Calu3 (cell line): ENCODE results near the gene FPR2. TPM values are rescaled to one million over a fixed set of nuclear protein-coding genes. Genes with fewer than 3 reads are reported as not detected.

Experiments used
- BruUV-seq: library from RNA; stranded (reverse); fragments of 400-500 nt; replicated peaks from 2 replicates; lab custom pipeline; 2021; lab: Mats Ljungman, UMichigan
- CTCF ChIA-PET: fragments of 300-600 bp; sonication (Branson Sonifier 250); formaldehyde crosslinking; loops from one replicate; lab custom pipeline; 2022; ENCODE audit warnings: antibody characterized with exemption; lab: Charles Lee
- DNase-seq: peaks from one replicate; pipeline ENCODE4 v3.0.0; 2022
- H3K27ac Mint-ChIP-seq: one replicate; pipeline ENCODE4 v1.8.0; 2022; ENCODE audit warnings: mixed read lengths; ENCODE audit not compliant: unreplicated experiment
- H3K27me3 Mint-ChIP-seq: one replicate; pipeline ENCODE4 v1.8.0; 2022; ENCODE audit warnings: mixed read lengths; ENCODE audit not compliant: unreplicated experiment
- H3K36me3 Mint-ChIP-seq: one replicate; pipeline ENCODE4 v1.8.0; 2022; ENCODE audit warnings: mild to moderate bottlenecking, moderate library complexity, mixed read lengths; ENCODE audit not compliant: insufficient read depth, unreplicated experiment
- H3K4me1 Mint-ChIP-seq: one replicate; pipeline ENCODE4 v1.8.0; 2022; ENCODE audit warnings: mild to moderate bottlenecking, low read depth, mixed read lengths; ENCODE audit not compliant: unreplicated experiment
- H3K4me3 Mint-ChIP-seq: one replicate; pipeline ENCODE4 v1.8.0; 2022; ENCODE audit warnings: mild to moderate bottlenecking, low read depth, moderate library complexity, mixed read lengths; ENCODE audit not compliant: unreplicated experiment
- H3K9me3 Mint-ChIP-seq: one replicate; pipeline ENCODE4 v1.8.0; 2022; ENCODE audit warnings: low read depth, mixed read lengths; ENCODE audit not compliant: unreplicated experiment
- intact Hi-C: fragments of 100-400 bp; cut with micrococcal nuclease; formaldehyde crosslinking; loops from one replicate; pipeline ENCODE4 v1.10.0; 2022; ENCODE audit not compliant: unreplicated experiment
- total RNA-seq: library from RNA; stranded (reverse); gene quantifications from 2 replicates; pipeline ENCODE4 v1.2.3, GENCODE V29; 2022
- TF ChIP-seq, protein P1 (sequence below): fragments of 200-600 bp; IDR thresholded peaks from one replicate; pipeline ENCODE4 v1.8.0; 2022; ENCODE audit warnings: antibody characterized with exemption; ENCODE audit not compliant: unreplicated experiment

FPR2 gene
- total RNA-seq, 1 experiment from 2014 or later, result not detected

DNA sequence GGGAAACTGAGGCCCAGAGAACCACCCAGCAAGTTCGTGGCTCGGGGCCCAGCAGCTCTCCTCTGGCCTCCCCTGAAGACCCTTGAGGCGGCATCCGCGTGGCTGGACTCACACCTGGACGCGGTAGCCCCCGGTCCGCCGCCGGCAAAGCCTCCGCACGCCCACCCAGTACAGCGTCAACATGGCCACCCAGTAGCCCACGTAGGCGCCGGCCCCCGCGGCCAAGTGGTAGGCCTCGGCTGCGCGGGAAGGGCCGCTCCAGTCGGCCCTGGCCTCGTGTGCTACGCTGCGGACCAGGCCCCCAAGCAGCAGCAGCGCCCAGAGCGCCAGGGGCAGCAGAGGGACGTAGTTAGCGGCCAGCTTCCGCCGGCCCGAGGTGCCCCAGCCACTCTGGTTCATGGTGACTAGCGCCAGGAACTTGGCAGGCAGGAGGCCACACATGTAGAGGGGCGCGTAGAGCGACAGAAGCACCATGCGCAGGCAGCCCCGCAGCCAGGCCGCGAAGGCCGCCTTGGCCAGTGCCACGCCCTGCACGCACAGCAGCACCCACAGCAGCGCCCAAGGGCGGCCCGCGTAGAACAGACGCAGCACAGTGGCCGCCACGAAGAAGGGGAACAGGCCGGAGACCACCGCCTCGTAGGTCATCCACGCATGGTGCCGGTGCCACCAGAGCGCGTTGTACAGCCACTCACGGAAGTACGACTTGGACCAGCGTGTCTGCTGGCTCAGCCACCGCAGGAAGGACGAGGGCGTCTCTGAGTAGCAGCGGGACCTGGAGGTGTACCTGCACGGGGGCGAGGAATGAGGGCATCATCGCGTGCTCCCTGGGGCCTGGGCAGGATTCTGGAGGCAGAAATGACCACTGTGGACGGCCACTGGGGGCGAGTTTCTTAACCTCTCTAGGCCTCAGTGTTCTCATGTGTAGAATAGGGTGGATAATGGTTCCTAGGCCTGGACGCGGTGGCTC lies 47.4 kb upstream of the FPR2 start:
- no peak for DNase-seq
- Mint-ChIP-seq H3K27me3 (peaks cover 46% of the 10 kb centered on the region), H3K4me3 (no peak overlapping the region), H3K9me3 (peaks cover 12% of the 10 kb centered on the region), H3K4me1 (no peaks in the 10 kb centered on the region), H3K36me3 (peaks cover 21% of the 10 kb centered on the region), H3K27ac (no peak overlapping the region)
- no TSS peak for BruUV-seq
- CTCF ChIA-PET, result no interaction called here
- intact Hi-C loops, result no loop called here
- TF ChIP-seq, protein P1, sequence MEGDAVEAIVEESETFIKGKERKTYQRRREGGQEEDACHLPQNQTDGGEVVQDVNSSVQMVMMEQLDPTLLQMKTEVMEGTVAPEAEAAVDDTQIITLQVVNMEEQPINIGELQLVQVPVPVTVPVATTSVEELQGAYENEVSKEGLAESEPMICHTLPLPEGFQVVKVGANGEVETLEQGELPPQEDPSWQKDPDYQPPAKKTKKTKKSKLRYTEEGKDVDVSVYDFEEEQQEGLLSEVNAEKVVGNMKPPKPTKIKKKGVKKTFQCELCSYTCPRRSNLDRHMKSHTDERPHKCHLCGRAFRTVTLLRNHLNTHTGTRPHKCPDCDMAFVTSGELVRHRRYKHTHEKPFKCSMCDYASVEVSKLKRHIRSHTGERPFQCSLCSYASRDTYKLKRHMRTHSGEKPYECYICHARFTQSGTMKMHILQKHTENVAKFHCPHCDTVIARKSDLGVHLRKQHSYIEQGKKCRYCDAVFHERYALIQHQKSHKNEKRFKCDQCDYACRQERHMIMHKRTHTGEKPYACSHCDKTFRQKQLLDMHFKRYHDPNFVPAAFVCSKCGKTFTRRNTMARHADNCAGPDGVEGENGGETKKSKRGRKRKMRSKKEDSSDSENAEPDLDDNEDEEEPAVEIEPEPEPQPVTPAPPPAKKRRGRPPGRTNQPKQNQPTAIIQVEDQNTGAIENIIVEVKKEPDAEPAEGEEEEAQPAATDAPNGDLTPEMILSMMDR, result no peak

DNA sequence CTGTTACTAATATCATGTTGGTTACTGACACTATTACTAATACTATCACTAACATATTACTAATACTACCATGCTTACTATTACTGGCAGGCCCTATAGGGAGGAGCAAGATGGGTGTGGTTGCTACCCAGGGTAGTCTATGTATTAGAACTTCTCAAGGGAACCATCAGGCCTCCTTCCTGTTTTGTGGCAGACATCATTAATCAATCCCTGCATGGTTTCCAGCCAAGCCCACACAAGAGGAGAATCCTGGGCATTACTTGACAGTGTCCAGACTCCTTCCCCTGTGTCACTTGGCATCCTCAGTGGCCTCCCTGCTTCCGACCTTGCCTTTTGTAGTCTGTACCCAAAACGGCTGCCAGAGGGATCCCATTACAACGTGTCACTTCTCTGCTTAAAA lies 46.1 kb upstream of the FPR2 start:
- peaks cover 51% of the 10 kb centered on the region for H3K27me3 Mint-ChIP-seq
- intact Hi-C loops, result no loop called here
- no peak overlapping the region for H3K4me3 Mint-ChIP-seq
- no peak for DNase-seq
- TF ChIP-seq, protein P1, result no peak
- peaks cover 10% of the 10 kb centered on the region for H3K36me3 Mint-ChIP-seq
- no TSS peak for BruUV-seq
- peaks cover 15% of the 10 kb centered on the region for H3K9me3 Mint-ChIP-seq
- no peak overlapping the region for H3K27ac Mint-ChIP-seq
- CTCF ChIA-PET, result no interaction called here
- no peaks in the 10 kb centered on the region for H3K4me1 Mint-ChIP-seq

DNA sequence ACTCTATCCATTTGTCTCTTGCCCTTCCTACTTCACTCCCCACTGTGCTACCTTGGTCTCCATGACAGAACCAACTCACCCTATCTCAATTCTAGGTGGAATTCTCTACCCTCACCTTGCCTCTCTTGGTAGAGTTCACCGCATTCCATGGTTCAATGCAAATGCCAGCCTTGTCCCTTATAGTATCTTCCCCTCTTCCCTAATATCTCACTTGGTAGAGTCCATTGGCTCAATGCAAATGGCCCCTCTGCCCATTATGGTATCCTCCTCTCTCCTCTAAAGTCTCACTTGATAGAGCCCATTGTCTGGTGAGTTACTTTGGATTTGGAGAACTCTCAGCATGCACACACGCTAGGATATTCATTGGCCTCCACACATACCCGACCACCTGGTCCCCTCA lies 45.1 kb upstream of the FPR2 start:
- H3K4me1 Mint-ChIP-seq, result no peaks in the 10 kb centered on the region
- no peak for DNase-seq
- peaks cover 17% of the 10 kb centered on the region for H3K9me3 Mint-ChIP-seq
- no peak overlapping the region for H3K4me3 Mint-ChIP-seq
- TF ChIP-seq, protein P1, result no peak
- intact Hi-C loops, result no loop called here
- H3K27me3 Mint-ChIP-seq, result peaks cover 41% of the 10 kb centered on the region
- no peak overlapping the region for H3K27ac Mint-ChIP-seq
- H3K36me3 Mint-ChIP-seq, result peaks cover 10% of the 10 kb centered on the region
- no TSS peak for BruUV-seq
- CTCF ChIA-PET, result no interaction called here

DNA sequence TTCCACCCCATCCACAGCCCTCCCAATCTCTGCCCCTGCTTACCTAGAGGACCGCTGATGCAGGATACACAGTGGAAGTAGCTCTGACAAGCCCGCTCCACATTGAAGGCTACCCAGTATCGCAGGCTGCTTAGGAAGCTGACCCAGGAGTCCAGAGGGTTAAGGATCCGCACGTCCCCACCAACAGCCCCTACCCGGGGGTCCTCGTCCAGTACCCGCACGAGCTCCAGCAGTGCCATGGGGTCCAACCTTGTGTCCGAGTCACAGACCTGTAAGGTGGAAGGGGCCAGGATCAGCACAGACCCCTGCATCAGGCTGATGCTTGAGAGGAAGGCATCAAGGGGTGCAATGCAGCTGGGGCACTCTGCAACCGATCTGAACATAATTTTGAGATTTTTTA lies 44.1 kb upstream of the FPR2 start:
- CTCF ChIA-PET, result no interaction called here
- TF ChIP-seq, protein P1, result no peak
- Mint-ChIP-seq H3K9me3 (peaks cover 17% of the 10 kb centered on the region), H3K27me3 (peaks cover 39% of the 10 kb centered on the region), H3K4me3 (no peak overlapping the region), H3K27ac (no peak overlapping the region), H3K4me1 (no peaks in the 10 kb centered on the region), H3K36me3 (peaks cover 5% of the 10 kb centered on the region)
- intact Hi-C loops, result no loop called here
- DNase-seq, result no peak
- no TSS peak for BruUV-seq
